Measurements from ENCODE around the gene PTGES2.

PTGES2 gene

DNA sequence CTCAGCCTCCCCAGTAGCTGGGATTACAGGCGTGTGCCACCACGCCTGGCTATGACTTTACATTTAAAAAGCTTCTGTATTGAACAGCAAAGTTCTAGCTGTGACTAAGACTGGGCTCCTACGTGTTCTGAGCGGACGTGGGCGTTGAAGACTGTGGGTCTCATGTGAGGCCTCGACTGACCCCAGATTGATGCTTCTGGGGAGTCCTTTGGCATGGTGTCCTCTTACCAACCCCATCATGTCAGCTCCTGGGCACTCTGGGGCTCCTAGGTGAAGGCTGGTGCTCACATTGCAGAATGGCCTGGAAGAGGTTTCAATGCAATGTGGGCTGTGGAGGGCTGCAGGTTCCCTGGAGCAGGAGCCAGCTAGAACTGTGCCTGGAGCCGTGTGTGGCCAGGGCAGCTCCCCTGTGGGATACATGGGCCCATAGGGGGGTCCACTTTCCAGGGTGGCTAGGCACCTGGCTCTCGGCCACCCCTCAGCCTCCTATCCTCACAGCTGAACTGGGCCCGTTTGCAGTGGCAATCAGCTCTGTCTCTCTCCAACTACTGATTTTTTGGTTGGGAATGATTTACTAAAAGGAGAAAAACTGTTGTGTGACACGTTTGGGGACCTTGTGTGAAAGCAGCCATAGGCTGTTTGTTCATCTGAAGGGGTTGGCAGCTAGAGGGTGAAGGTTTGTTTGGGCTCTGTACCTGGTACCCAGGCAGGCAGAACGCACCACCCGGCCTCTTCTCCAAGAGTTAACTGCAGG is 29.8 kb downstream of the PTGES2 start:
- H3K36me3 ChIP-seq = peaks cover 17% of the 10 kb centered on the region

DNA sequence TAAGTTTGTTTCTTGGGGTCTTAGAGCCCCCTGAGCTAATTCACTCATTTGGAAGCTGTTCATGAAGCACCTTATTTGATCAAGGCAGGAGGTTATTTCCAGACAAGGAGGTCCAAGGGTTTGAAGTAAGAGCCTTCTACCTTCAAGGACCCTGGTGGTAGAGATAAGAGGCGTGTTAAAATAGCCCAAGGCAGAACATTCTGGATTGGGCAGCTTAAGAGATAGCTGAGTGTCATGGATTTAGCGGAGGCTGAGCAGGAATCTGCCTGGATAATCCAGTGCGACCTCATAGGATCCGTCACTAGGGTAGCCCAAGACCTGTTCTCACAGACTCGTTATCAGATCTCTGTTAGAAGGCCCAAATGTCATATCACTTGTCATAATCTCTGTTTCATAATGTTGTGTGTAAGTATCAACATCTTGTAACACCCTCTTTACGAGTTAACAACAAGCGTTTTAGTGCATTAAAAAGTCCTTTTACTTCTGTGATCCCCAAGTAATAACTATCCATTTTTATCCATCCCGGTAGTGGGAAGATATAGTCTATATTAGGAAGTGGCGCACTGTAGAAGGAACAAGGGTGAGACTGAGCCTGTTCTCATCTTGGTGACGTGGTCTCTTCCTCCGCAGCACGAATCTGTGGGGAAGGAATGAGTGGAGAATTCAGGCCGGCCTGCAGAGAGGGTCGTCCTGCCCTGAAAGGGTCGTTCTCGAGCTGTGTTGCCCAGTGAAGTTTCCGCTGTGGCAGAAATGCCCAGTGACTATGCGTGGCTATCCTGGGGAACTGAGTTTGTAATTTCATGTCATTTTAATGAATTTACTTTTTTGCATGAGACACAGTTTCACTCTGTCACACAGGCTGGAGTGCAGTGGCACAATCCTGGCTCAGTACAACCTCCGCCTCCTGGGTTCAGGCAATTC is 30.7 kb downstream of the PTGES2 start:
- no peaks in the 10 kb centered on the region for H3K27me3 ChIP-seq
- TF ChIP-seq, protein P1, sequence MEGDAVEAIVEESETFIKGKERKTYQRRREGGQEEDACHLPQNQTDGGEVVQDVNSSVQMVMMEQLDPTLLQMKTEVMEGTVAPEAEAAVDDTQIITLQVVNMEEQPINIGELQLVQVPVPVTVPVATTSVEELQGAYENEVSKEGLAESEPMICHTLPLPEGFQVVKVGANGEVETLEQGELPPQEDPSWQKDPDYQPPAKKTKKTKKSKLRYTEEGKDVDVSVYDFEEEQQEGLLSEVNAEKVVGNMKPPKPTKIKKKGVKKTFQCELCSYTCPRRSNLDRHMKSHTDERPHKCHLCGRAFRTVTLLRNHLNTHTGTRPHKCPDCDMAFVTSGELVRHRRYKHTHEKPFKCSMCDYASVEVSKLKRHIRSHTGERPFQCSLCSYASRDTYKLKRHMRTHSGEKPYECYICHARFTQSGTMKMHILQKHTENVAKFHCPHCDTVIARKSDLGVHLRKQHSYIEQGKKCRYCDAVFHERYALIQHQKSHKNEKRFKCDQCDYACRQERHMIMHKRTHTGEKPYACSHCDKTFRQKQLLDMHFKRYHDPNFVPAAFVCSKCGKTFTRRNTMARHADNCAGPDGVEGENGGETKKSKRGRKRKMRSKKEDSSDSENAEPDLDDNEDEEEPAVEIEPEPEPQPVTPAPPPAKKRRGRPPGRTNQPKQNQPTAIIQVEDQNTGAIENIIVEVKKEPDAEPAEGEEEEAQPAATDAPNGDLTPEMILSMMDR (IDR thresholded peaks at IDR 0.05; ENCODE audit: low read depth, low read length) = no peak
- no peak overlapping the region for H3K4me3 ChIP-seq (ENCODE audit: low read depth, low read length)
- peaks cover 9% of the 10 kb centered on the region for H3K36me3 ChIP-seq
- no peak for DNase-seq
- H3K9me3 ChIP-seq = no peaks in the 10 kb centered on the region
- H3K4me1 ChIP-seq = peaks cover 43% of the 10 kb centered on the region

More for the DNA sequence above, 29.8 kb downstream of the PTGES2 start:
- Histone ChIP-seq H3K27me3 (no peaks in the 10 kb centered on the region), H3K4me3 (ENCODE audit: low read depth, low read length) (no peak overlapping the region), H3K9me3 (no peaks in the 10 kb centered on the region), H3K4me1 (peaks cover 46% of the 10 kb centered on the region)
- TF ChIP-seq, protein P1 (IDR thresholded peaks at IDR 0.05; ENCODE audit: low read depth, low read length) = no peak
- DNase-seq = no peak

DNA sequence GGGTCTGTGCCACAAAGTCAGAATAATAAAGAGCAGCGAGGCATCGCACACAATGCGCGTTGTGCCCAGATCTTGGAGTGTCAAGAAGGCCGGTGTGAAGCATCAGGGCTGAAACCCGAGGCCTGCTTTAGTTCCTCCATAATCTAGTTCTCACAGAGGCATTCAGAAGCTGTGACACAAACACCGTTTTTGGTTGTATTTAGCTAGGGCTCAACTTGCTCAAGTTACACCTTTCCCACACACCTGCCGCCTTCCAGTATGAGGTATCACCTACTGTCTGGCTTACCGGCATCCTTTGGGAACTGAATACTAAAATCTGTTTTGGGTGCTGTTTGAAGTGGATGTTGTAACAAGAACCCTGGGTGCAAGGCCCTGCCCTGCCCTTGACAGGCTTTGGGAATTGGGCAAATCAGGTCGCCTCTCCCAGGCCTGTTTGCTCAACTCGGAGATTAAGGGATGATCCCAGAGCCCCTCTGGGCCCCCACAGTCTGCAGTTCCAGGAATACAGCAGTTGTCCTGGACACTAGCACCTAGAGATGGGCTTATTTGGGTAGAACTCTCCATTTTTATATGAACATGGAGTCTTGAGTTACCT is 32.5 kb downstream of the PTGES2 start:
- Histone ChIP-seq H3K4me1 (peaks cover 39% of the 10 kb centered on the region), H3K27me3 (no peaks in the 10 kb centered on the region), H3K4me3 (ENCODE audit: low read depth, low read length) (no peak overlapping the region), H3K9me3 (no peaks in the 10 kb centered on the region), H3K36me3 (peaks cover 4% of the 10 kb centered on the region)
- TF ChIP-seq, protein P1 (IDR thresholded peaks at IDR 0.05; ENCODE audit: low read depth, low read length) = no peak
- DNase-seq = no peak

DNA sequence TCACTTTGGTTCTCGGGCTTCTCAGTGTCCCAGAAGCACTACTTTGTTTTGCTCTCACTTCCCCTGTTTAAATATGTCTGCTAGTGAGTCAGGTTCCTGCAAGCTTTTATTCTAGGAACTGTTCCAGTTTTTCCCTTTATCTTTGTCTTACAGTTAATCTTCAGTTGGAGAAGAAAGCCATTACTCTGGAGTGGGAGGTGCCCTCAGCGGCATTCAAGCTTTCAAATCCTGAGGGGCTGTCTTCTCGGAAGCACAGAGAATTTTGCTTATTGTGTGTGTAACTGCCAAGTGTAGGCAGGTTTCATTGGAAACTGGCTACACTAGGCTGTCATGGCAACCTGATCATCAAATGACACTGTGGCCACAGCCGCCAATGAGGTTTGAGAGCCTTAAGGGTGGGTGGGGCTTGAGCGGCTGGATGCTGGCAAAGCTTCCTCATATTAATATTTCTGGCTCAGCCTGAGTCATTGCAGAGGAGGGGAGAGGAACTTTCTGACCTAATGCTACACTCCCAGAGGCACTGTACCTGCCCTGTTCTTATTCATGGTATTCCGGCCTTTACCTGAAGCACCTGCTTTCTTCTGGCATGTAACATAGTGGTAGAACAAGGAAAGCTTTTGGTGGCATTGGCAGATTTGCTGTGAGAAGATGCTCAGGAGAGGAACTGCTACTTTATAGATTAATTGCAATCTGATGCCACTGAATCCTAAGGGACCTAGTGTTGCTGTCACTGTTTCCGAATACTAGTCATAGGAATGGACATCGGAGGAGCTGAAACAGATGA is 33.2 kb downstream of the PTGES2 start:
- Histone ChIP-seq H3K4me1 (peaks cover 39% of the 10 kb centered on the region), H3K4me3 (ENCODE audit: low read depth, low read length) (no peak overlapping the region; the same call in 1 of the 2 replicates)

DNA sequence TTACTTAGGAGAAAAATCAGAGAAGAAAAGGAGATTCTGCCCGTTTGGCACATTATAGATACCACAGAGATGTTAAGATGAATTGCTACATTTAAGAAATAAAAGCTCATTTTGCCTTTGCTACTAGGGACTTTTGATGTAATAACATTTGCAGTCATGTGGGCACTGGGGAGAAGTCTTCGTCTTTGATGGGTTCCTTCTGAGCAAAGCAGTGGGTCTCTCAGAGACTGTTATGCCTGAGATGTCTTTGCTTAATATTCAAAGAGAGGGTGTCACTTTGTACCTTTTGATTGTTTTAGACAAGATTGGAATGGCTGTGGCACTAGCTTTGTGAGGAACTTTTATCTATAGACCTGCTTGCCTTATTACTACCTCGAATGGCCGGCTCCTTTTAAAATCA is 34.5 kb downstream of the PTGES2 start:
- TF ChIP-seq, protein P1 (IDR thresholded peaks at IDR 0.05; ENCODE audit: low read depth, low read length) = no peak
- peaks cover 4% of the 10 kb centered on the region for H3K36me3 ChIP-seq
- H3K9me3 ChIP-seq = no peaks in the 10 kb centered on the region
- H3K27me3 ChIP-seq = no peaks in the 10 kb centered on the region
- peaks cover 46% of the 10 kb centered on the region for H3K4me1 ChIP-seq
- no peak overlapping the region for H3K4me3 ChIP-seq (ENCODE audit: low read depth, low read length)
- no peak for DNase-seq

More for the DNA sequence above, 33.2 kb downstream of the PTGES2 start:
- H3K9me3 ChIP-seq = no peaks in the 10 kb centered on the region
- H3K36me3 ChIP-seq = peaks cover 4% of the 10 kb centered on the region
- TF ChIP-seq, protein P1 (IDR thresholded peaks at IDR 0.05; ENCODE audit: low read depth, low read length) = no peak
- no peaks in the 10 kb centered on the region for H3K27me3 ChIP-seq
- DNase-seq = peak; percentile 91

Data from BE2C (cell line).